Endothelial cell of umbilical vein (primary cell): ENCODE measurements around the gene SPRYD3. TPM values are rescaled to one million over a fixed set of nuclear protein-coding genes. Genes with fewer than 3 reads are reported as not detected.

Experiments used
- BruUV-seq: library from RNA; stranded (reverse); fragments of 400-500 nt; replicated peaks from 2 replicates; lab custom pipeline; 2021; lab: Mats Ljungman, UMichigan
- CTCF ChIA-PET: fragments of 300-600, 350-600 bp; sonication (Branson Sonifier 250); formaldehyde crosslinking; loops from one replicate; lab custom pipeline; 2021; ENCODE audit warnings: antibody characterized with exemption, inconsistent platforms; lab: Charles Lee
- POLR2A ChIA-PET: fragments of 300-600, 350-600 bp; sonication (Branson Sonifier 250); formaldehyde crosslinking; loops from one replicate; lab custom pipeline; 2021; ENCODE audit warnings: antibody characterized with exemption, inconsistent platforms; lab: Charles Lee
- DNase-seq: peaks from one replicate; pipeline ENCODE4 v3.0.0-alpha.2; 2011; ENCODE audit warnings: low read depth, low spot score
- FAIRE-seq: peaks from 2 replicates; lab custom pipeline; 2011; peaks lifted over from hg19 to GRCh38; lab: Jason Lieb, UNC
- H2AFZ ChIP-seq: 2 replicates; pipeline ENCODE4 v1.6.0; 2012; ENCODE audit warnings: low read depth, low read length, control low read depth, inconsistent platforms
- H3K27ac ChIP-seq: 2 replicates; pipeline ENCODE4 v1.5.1; 2011; ENCODE audit warnings: low read depth, mild to moderate bottlenecking, control low read depth, low read length, moderate library complexity; ENCODE audit not compliant: insufficient read depth
- H3K27me3 ChIP-seq, 2 experiments: 2 replicates each; pipeline versions ENCODE4 v1.6.0 to v1.6.1; 2011; ENCODE audit warnings: low read length in 2 of 2, mixed read lengths in 1 of 2; ENCODE audit not compliant: control insufficient read depth in 2 of 2, insufficient read depth in 2 of 2
- H3K36me3 ChIP-seq, 2 experiments: 2 replicates in 1 of 2; 3 replicates in 1 of 2; pipeline ENCODE4 v1.5.1; 2011; ENCODE audit warnings: low read length in 2 of 2, mild to moderate bottlenecking in 1 of 2, moderate library complexity in 1 of 2; ENCODE audit not compliant: control insufficient read depth in 2 of 2, insufficient read depth in 2 of 2; ENCODE audit errors: extremely low read depth in 1 of 2
- H3K4me1 ChIP-seq: 3 replicates; pipeline ENCODE4 v1.5.1; 2011; ENCODE audit warnings: mild to moderate bottlenecking, low read length; ENCODE audit not compliant: control insufficient read depth, insufficient read depth; ENCODE audit errors: extremely low read depth
- H3K4me2 ChIP-seq: 2 replicates; pipeline ENCODE4 v1.6.1; 2011; ENCODE audit warnings: low read length, control low read depth, mixed read lengths; ENCODE audit not compliant: insufficient read depth
- H3K4me3 ChIP-seq, 3 experiments: fragments of 200-600 bp in 1 of 3; sonication (generic), shearing (Covaris generic) in 1 of 3; replicated peaks in 1 of 3; 2 replicates each; pipeline ENCODE4 v1.5.1; 2011 to 2016; ENCODE audit warnings: control low read depth in 3 of 3, low read length in 3 of 3, mild to moderate bottlenecking in 2 of 3, inconsistent platforms in 1 of 3, low read depth in 1 of 3, moderate library complexity in 1 of 3; ENCODE audit not compliant: insufficient read depth in 1 of 3
- H3K79me2 ChIP-seq: 2 replicates; pipeline ENCODE4 v1.6.0; 2012; ENCODE audit warnings: low read length, inconsistent platforms; ENCODE audit not compliant: control insufficient read depth, insufficient read depth
- H3K9ac ChIP-seq: replicated peaks from 2 replicates; pipeline ENCODE3; 2011; ENCODE audit warnings: low read length, control low read depth; ENCODE audit not compliant: insufficient read depth; ENCODE audit errors: extremely low read depth
- H3K9me1 ChIP-seq: replicated peaks from 3 replicates; pipeline ENCODE4 v1.6.0; 2011; ENCODE audit warnings: mild to moderate bottlenecking, low read length; ENCODE audit not compliant: control insufficient read depth, insufficient read depth; ENCODE audit errors: extremely low read depth
- H3K9me3 ChIP-seq: replicated peaks from 2 replicates; pipeline ENCODE4 v1.5.1; 2012; ENCODE audit warnings: low read length, inconsistent platforms; ENCODE audit not compliant: control insufficient read depth, insufficient read depth
- H4K20me1 ChIP-seq: replicated peaks from 2 replicates; pipeline ENCODE3; 2011; ENCODE audit warnings: mild to moderate bottlenecking, low read length; ENCODE audit not compliant: control insufficient read depth, insufficient read depth; ENCODE audit errors: extremely low read depth
- CTCF ChIP-seq, 2 donors: IDR thresholded peaks; 1 replicate in 1 of 2; 2 replicates in 1 of 2; pipeline ENCODE4 v1.5.1; 2011; ENCODE audit warnings: low read length in 2 of 2, mild to moderate bottlenecking in 2 of 2, moderate library complexity in 2 of 2, control low read depth in 1 of 2, inconsistent platforms in 1 of 2, low read depth in 1 of 2; ENCODE audit not compliant: insufficient read depth in 1 of 2; ENCODE audit errors: extremely low read depth in 1 of 2
- EZH2 ChIP-seq: IDR thresholded peaks from 2 replicates; pipeline ENCODE4 v1.6.1; 2012; ENCODE audit warnings: borderline replicate concordance, low read depth, mild to moderate bottlenecking, moderate library complexity, low read length, inconsistent platforms; ENCODE audit not compliant: severe bottlenecking
- FOS ChIP-seq: IDR thresholded peaks from 2 replicates; pipeline ENCODE4 v1.6.1; 2011; ENCODE audit warnings: mild to moderate bottlenecking, low read length, moderate library complexity, borderline replicate concordance; ENCODE audit not compliant: insufficient read depth
- GATA2 ChIP-seq: IDR thresholded peaks from 2 replicates; pipeline ENCODE4 v1.7.0; 2011; ENCODE audit warnings: low read depth, mild to moderate bottlenecking, moderate library complexity, mixed read lengths, low read length; ENCODE audit not compliant: insufficient read length, insufficient read depth
- JUN ChIP-seq: IDR thresholded peaks from 2 replicates; pipeline ENCODE4 v1.6.1; 2011; ENCODE audit warnings: borderline replicate concordance, low read depth; ENCODE audit not compliant: insufficient read length, insufficient read depth
- MAX ChIP-seq: IDR thresholded peaks from 2 replicates; pipeline ENCODE4 v1.6.1; 2011; ENCODE audit not compliant: insufficient read depth, insufficient read length
- MYC ChIP-seq: IDR thresholded peaks from one replicate; pipeline ENCODE4 v1.6.1; 2011; ENCODE audit warnings: mild to moderate bottlenecking, low read depth, low read length
- POLR2A ChIP-seq: IDR thresholded peaks from 2 replicates; pipeline ENCODE4 v1.6.1; 2012; ENCODE audit warnings: low read depth, mild to moderate bottlenecking, control low read depth, low read length
- POLR2AphosphoS5 ChIP-seq: IDR thresholded peaks from 2 replicates; pipeline ENCODE4 v1.6.1; 2012; ENCODE audit warnings: low read depth, mild to moderate bottlenecking, control low read depth, low read length, moderate library complexity; ENCODE audit not compliant: insufficient read depth
- dilution Hi-C: fragments of 300-500 bp; cut with MboI; formaldehyde crosslinking; loops from one replicate; pipeline ENCODE4 v1.15.0; 2019; ENCODE audit warnings: low sequenced_read_pairs; ENCODE audit not compliant: extremely low pct_ligation_motif_present
- intact Hi-C: fragments of 100-400 bp; cut with micrococcal nuclease; formaldehyde crosslinking; loops from one replicate; pipeline ENCODE4 v1.10.0; 2022
- polyA plus RNA-seq, 4 experiments: library from polyadenylated mRNA; depleted of rRNA in 3 of 4; stranded (reverse) in 3 of 4; unstranded in 1 of 4; fragments of >200 nt; gene quantifications; 2 replicates each; pipeline versions ENCODE4 v1.2.1 to v1.2.3, GENCODE V29; 2011 to 2012; ENCODE audit warnings: missing spikeins in 1 of 4
- total RNA-seq: library from RNA; stranded (reverse); gene quantifications from 2 replicates; pipeline ENCODE4 v1.2.3, GENCODE V29; 2021

SPRYD3 gene
- total and polyA plus RNA-seq, 2 donors (not counting 3 experiments of a cell fraction or from before 2014, with no cell fraction given): 38.6 to 39.2 TPM

DNA sequence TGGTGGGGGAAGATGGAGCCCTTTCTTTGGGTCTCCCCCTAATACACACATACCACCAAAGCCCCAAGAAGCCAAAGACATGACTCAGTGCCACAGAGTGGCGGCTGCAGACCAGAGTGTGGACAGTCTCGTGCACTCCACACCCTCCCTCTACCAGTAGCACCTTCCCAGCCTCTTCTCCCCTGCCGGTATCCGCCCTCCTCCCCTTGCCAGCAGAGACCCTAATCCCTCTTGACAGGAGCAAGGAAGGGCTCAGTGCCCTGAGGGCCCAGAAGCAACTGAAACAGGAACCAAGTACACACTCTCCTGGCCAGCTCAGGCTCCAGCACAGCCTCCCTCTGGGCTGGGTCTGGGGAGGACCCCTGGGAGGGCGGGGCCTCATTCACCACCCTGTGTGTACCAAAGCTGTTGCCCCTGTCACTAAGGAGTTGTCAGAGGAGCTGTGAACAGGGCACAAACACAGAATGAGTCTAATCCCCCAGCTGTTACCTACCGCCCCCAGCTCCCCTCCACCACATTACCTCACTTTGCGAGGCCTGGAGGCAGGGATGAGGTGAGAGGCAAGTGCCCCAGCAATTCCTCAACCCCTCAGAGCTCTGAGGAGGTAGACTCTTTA is 8.2 kb downstream of the SPRYD3 start:
- dilution Hi-C loops: no loop called here
- ChIA-PET CTCF (interaction anchor here (0.6 to 14.2 kb wide), 6 partner anchors 10 to 127 kb away, joined by 5 to 463 read pairs (median 10); partner anchors contain the start of genes IGFBP6 and SOAT2), POLR2A (interaction anchor here (1.6 kb wide), 1 partner anchor 28 kb away, joined by 5 read pairs; no protein-coding TSS in a partner anchor)
- Histone ChIP-seq H2AFZ (no peak overlapping the region), H4K20me1 (no peaks in the 10 kb centered on the region), H3K27ac (no peak overlapping the region), H3K9me1 (no peaks in the 10 kb centered on the region), H3K79me2 (no peaks in the 10 kb centered on the region), H3K4me2 (no peak overlapping the region), H3K9me3 (no peaks in the 10 kb centered on the region), H3K36me3 (peaks cover 0 to 15% of the 10 kb centered on the region in 2 experiments), H3K9ac (no peak overlapping the region), H3K27me3 (no peaks in the 10 kb centered on the region), H3K4me3 (no peak overlapping the region), H3K4me1 (peaks cover 38% of the 10 kb centered on the region)
- DNase-seq: no peak
- intact Hi-C loops: no loop called here
- FAIRE-seq: no peak
- BruUV-seq: no TSS peak
- no peak for TF ChIP-seq MYC
- TF ChIP-seq GATA2: no peak
- no peak for TF ChIP-seq POLR2A
- no peak for TF ChIP-seq MAX
- no peak for TF ChIP-seq JUN
- TF ChIP-seq CTCF (IDR thresholded peaks at IDR 0.05; ENCODE audit: extremely low read depth in 1 of 2, insufficient read depth in 1 of 2, low read depth in 1 of 2, low read length in 2 of 2): no peak
- no peak for TF ChIP-seq POLR2AphosphoS5
- TF ChIP-seq EZH2: no peak
- no peak for TF ChIP-seq FOS
